HG02885 (cell line): ENCODE measurements around the gene PPM1F.
A peak's percentile ranks its signal among the peaks of the same experiment; 100 is the strongest.
"Not testable (repeated sequence)": the region's sequence is repeated elsewhere in the genome, so short reads cannot be mapped to it uniquely, and the experiment has no call there.

Source experiments
- ATAC-seq: cut with Tn5 transposase; IDR thresholded peaks from one replicate; pipeline ENCODE4 v1.9.1; 2021; ENCODE audit warnings: mild to moderate bottlenecking; ENCODE audit not compliant: unreplicated experiment, poor library complexity

PPM1F gene

GRCh38 chr22:21903283-21903682, 49.4 kb downstream of the PPM1F start:
- no peak for ATAC-seq

GRCh38 chr22:21902296-21903087, 50.2 kb downstream of the PPM1F start:
- ATAC-seq, result peak; percentile 55

GRCh38 chr22:21898354-21898896, 54.2 kb downstream of the PPM1F start:
- no peak for ATAC-seq

- no peak for ATAC-seq
These were observed 55.6 kb downstream of the PPM1F start for GRCh38 chr22:21896951-21897513.

GRCh38 chr22:21896275-21896674, 56.4 kb downstream of the PPM1F start:
- ATAC-seq, result not testable (repeated sequence)

GRCh38 chr22:21894799-21895198, 57.8 kb downstream of the PPM1F start:
- ATAC-seq, result no peak

- ATAC-seq, result no peak
These were observed 63.2 kb downstream of the PPM1F start for GRCh38 chr22:21889251-21889990.

- ATAC-seq, result no peak
These were observed 64.8 kb downstream of the PPM1F start for GRCh38 chr22:21887841-21888240.

GRCh38 chr22:21883930-21884329, 68.7 kb downstream of the PPM1F start:
- ATAC-seq, result not testable (repeated sequence)

GRCh38 chr22:21882754-21883333, 69.8 kb downstream of the PPM1F start:
- not testable (repeated sequence) for ATAC-seq

- no peak for ATAC-seq
These were observed 70.6 kb downstream of the PPM1F start for GRCh38 chr22:21881841-21882753.

- no peak for ATAC-seq
These were observed 76.0 kb downstream of the PPM1F start for GRCh38 chr22:21876486-21877176.

GRCh38 chr22:21874953-21875352, 77.7 kb downstream of the PPM1F start:
- not testable (repeated sequence) for ATAC-seq

GRCh38 chr22:21873619-21874018, 79.0 kb downstream of the PPM1F start:
- no peak for ATAC-seq

GRCh38 chr22:21872741-21873140, 79.9 kb downstream of the PPM1F start:
- not testable (repeated sequence) for ATAC-seq
